ENCODE data around the gene PCED1B.

DNA sequence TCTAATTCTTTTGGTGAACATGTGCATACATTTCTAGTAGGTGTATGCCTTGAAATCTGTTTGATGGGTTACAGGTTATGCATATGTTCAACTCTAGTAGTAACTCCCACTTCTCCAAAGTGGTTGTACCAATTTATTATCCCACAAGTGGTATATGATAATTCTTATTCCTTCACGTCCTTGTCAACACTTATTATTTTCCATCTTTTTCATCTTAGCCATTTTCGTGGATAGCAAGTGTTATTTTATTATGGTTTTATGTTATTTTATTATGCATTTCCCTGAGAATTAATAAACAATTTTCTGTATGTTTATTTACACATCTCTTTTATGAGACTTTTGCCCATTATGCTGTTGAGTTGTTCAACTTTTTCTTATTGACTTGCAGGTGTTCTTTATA, 11.6 kb downstream of the PCED1B start:
- TF ChIP-seq, protein P1, sequence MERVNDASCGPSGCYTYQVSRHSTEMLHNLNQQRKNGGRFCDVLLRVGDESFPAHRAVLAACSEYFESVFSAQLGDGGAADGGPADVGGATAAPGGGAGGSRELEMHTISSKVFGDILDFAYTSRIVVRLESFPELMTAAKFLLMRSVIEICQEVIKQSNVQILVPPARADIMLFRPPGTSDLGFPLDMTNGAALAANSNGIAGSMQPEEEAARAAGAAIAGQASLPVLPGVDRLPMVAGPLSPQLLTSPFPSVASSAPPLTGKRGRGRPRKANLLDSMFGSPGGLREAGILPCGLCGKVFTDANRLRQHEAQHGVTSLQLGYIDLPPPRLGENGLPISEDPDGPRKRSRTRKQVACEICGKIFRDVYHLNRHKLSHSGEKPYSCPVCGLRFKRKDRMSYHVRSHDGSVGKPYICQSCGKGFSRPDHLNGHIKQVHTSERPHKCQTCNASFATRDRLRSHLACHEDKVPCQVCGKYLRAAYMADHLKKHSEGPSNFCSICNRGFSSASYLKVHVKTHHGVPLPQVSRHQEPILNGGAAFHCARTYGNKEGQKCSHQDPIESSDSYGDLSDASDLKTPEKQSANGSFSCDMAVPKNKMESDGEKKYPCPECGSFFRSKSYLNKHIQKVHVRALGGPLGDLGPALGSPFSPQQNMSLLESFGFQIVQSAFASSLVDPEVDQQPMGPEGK (CRISPR knock-in tag; IDR thresholded peaks at IDR 0.05; ENCODE audit: borderline replicate concordance): no peak
- TF ChIP-seq, protein P2, sequence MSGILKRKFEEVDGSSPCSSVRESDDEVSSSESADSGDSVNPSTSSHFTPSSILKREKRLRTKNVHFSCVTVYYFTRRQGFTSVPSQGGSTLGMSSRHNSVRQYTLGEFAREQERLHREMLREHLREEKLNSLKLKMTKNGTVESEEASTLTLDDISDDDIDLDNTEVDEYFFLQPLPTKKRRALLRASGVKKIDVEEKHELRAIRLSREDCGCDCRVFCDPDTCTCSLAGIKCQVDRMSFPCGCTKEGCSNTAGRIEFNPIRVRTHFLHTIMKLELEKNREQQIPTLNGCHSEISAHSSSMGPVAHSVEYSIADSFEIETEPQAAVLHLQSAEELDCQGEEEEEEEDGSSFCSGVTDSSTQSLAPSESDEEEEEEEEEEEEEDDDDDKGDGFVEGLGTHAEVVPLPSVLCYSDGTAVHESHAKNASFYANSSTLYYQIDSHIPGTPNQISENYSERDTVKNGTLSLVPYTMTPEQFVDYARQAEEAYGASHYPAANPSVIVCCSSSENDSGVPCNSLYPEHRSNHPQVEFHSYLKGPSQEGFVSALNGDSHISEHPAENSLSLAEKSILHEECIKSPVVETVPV (CRISPR knock-in tag; IDR thresholded peaks at IDR 0.05): no peak
- TF ChIP-seq ZFP30 (CRISPR knock-in tag; IDR thresholded peaks at IDR 0.05) (no peak), PPARA (CRISPR knock-in tag; IDR thresholded peaks at IDR 0.05; ENCODE audit: borderline replicate concordance) (no peak), TCF4 (CRISPR knock-in tag; IDR thresholded peaks at IDR 0.05; ENCODE audit: borderline replicate concordance) (no peak), RARB (CRISPR knock-in tag; IDR thresholded peaks at IDR 0.05) (no peak), SNAI2 (CRISPR knock-in tag; IDR thresholded peaks at IDR 0.05) (no peak), TOX (CRISPR knock-in tag; IDR thresholded peaks at IDR 0.05; ENCODE audit: borderline replicate concordance) (no peak), GLIS3 (CRISPR knock-in tag; IDR thresholded peaks at IDR 0.05) (no peak), ISL1 (CRISPR knock-in tag; IDR thresholded peaks at IDR 0.05) (no peak)
- TF ChIP-seq, protein P3, sequence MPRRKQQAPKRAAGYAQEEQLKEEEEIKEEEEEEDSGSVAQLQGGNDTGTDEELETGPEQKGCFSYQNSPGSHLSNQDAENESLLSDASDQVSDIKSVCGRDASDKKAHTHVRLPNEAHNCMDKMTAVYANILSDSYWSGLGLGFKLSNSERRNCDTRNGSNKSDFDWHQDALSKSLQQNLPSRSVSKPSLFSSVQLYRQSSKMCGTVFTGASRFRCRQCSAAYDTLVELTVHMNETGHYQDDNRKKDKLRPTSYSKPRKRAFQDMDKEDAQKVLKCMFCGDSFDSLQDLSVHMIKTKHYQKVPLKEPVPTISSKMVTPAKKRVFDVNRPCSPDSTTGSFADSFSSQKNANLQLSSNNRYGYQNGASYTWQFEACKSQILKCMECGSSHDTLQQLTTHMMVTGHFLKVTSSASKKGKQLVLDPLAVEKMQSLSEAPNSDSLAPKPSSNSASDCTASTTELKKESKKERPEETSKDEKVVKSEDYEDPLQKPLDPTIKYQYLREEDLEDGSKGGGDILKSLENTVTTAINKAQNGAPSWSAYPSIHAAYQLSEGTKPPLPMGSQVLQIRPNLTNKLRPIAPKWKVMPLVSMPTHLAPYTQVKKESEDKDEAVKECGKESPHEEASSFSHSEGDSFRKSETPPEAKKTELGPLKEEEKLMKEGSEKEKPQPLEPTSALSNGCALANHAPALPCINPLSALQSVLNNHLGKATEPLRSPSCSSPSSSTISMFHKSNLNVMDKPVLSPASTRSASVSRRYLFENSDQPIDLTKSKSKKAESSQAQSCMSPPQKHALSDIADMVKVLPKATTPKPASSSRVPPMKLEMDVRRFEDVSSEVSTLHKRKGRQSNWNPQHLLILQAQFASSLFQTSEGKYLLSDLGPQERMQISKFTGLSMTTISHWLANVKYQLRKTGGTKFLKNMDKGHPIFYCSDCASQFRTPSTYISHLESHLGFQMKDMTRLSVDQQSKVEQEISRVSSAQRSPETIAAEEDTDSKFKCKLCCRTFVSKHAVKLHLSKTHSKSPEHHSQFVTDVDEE (CRISPR knock-in tag; IDR thresholded peaks at IDR 0.05): no peak
